ENCODE data around the gene SH3GL3.

DNA sequence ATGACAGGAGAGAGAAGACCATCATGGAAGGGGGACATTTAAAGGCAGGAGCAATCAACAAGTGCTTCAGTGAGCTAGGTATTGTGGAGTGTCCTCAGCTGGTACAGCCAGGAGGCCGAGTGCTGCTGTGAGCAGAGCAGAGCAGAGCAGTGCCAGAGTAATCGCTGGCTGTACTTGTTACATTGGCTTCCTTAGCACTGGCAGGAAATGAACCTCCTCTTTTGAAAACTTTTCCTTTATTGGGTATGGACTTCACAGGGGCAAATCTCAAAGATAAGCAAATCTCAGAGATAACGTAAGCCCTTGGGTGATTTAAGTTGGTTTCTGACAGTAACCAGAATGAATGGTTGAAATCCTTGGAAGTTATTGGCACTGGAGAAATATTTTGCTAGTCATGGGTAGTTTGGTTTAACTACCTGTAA lies 2.1 kb downstream of the SH3GL3 start:
- TF ChIP-seq, protein P1, sequence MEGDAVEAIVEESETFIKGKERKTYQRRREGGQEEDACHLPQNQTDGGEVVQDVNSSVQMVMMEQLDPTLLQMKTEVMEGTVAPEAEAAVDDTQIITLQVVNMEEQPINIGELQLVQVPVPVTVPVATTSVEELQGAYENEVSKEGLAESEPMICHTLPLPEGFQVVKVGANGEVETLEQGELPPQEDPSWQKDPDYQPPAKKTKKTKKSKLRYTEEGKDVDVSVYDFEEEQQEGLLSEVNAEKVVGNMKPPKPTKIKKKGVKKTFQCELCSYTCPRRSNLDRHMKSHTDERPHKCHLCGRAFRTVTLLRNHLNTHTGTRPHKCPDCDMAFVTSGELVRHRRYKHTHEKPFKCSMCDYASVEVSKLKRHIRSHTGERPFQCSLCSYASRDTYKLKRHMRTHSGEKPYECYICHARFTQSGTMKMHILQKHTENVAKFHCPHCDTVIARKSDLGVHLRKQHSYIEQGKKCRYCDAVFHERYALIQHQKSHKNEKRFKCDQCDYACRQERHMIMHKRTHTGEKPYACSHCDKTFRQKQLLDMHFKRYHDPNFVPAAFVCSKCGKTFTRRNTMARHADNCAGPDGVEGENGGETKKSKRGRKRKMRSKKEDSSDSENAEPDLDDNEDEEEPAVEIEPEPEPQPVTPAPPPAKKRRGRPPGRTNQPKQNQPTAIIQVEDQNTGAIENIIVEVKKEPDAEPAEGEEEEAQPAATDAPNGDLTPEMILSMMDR (IDR thresholded peaks at IDR 0.05 in 8 of 11, conservative IDR thresholded peaks at IDR 0.05 in 3 of 11) = no peak
- no peak for TF ChIP-seq POLR2AphosphoS5 (IDR thresholded peaks at IDR 0.05)
